Endothelial cell of umbilical vein (primary cell): Measurements from ENCODE around the gene NABP1. TPM values are rescaled to one million over a fixed set of nuclear protein-coding genes. Genes with fewer than 3 reads are reported as not detected.

Source experiments
- BruUV-seq: library from RNA; stranded (reverse); fragments of 400-500 nt; replicated peaks from 2 replicates; lab custom pipeline; 2021; lab: Mats Ljungman, UMichigan
- CTCF ChIA-PET: fragments of 300-600, 350-600 bp; sonication (Branson Sonifier 250); formaldehyde crosslinking; loops from one replicate; lab custom pipeline; 2021; ENCODE audit warnings: antibody characterized with exemption, inconsistent platforms; lab: Charles Lee
- POLR2A ChIA-PET: fragments of 300-600, 350-600 bp; sonication (Branson Sonifier 250); formaldehyde crosslinking; loops from one replicate; lab custom pipeline; 2021; ENCODE audit warnings: antibody characterized with exemption, inconsistent platforms; lab: Charles Lee
- DNase-seq: peaks from one replicate; pipeline ENCODE4 v3.0.0-alpha.2; 2011; ENCODE audit warnings: low read depth, low spot score
- FAIRE-seq: peaks from 2 replicates; lab custom pipeline; 2011; peaks lifted over from hg19 to GRCh38; lab: Jason Lieb, UNC
- H2AFZ ChIP-seq: 2 replicates; pipeline ENCODE4 v1.6.0; 2012; ENCODE audit warnings: low read depth, low read length, control low read depth, inconsistent platforms
- H3K27ac ChIP-seq: 2 replicates; pipeline ENCODE4 v1.5.1; 2011; ENCODE audit warnings: low read depth, mild to moderate bottlenecking, control low read depth, low read length, moderate library complexity; ENCODE audit not compliant: insufficient read depth
- H3K27me3 ChIP-seq, 2 experiments: 2 replicates each; pipeline versions ENCODE4 v1.6.0 to v1.6.1; 2011; ENCODE audit warnings: low read length in 2 of 2, mixed read lengths in 1 of 2; ENCODE audit not compliant: control insufficient read depth in 2 of 2, insufficient read depth in 2 of 2
- H3K36me3 ChIP-seq, 2 experiments: 2 replicates in 1 of 2; 3 replicates in 1 of 2; pipeline ENCODE4 v1.5.1; 2011; ENCODE audit warnings: low read length in 2 of 2, mild to moderate bottlenecking in 1 of 2, moderate library complexity in 1 of 2; ENCODE audit not compliant: control insufficient read depth in 2 of 2, insufficient read depth in 2 of 2; ENCODE audit errors: extremely low read depth in 1 of 2
- H3K4me1 ChIP-seq: 3 replicates; pipeline ENCODE4 v1.5.1; 2011; ENCODE audit warnings: mild to moderate bottlenecking, low read length; ENCODE audit not compliant: control insufficient read depth, insufficient read depth; ENCODE audit errors: extremely low read depth
- H3K4me2 ChIP-seq: 2 replicates; pipeline ENCODE4 v1.6.1; 2011; ENCODE audit warnings: low read length, control low read depth, mixed read lengths; ENCODE audit not compliant: insufficient read depth
- H3K4me3 ChIP-seq, 3 experiments: fragments of 200-600 bp in 1 of 3; sonication (generic), shearing (Covaris generic) in 1 of 3; replicated peaks in 1 of 3; 2 replicates each; pipeline ENCODE4 v1.5.1; 2011 to 2016; ENCODE audit warnings: control low read depth in 3 of 3, low read length in 3 of 3, mild to moderate bottlenecking in 2 of 3, inconsistent platforms in 1 of 3, low read depth in 1 of 3, moderate library complexity in 1 of 3; ENCODE audit not compliant: insufficient read depth in 1 of 3
- H3K79me2 ChIP-seq: 2 replicates; pipeline ENCODE4 v1.6.0; 2012; ENCODE audit warnings: low read length, inconsistent platforms; ENCODE audit not compliant: control insufficient read depth, insufficient read depth
- H3K9ac ChIP-seq: replicated peaks from 2 replicates; pipeline ENCODE3; 2011; ENCODE audit warnings: low read length, control low read depth; ENCODE audit not compliant: insufficient read depth; ENCODE audit errors: extremely low read depth
- H3K9me1 ChIP-seq: replicated peaks from 3 replicates; pipeline ENCODE4 v1.6.0; 2011; ENCODE audit warnings: mild to moderate bottlenecking, low read length; ENCODE audit not compliant: control insufficient read depth, insufficient read depth; ENCODE audit errors: extremely low read depth
- H3K9me3 ChIP-seq: replicated peaks from 2 replicates; pipeline ENCODE4 v1.5.1; 2012; ENCODE audit warnings: low read length, inconsistent platforms; ENCODE audit not compliant: control insufficient read depth, insufficient read depth
- H4K20me1 ChIP-seq: replicated peaks from 2 replicates; pipeline ENCODE3; 2011; ENCODE audit warnings: mild to moderate bottlenecking, low read length; ENCODE audit not compliant: control insufficient read depth, insufficient read depth; ENCODE audit errors: extremely low read depth
- CTCF ChIP-seq, 2 donors: IDR thresholded peaks; 1 replicate in 1 of 2; 2 replicates in 1 of 2; pipeline ENCODE4 v1.5.1; 2011; ENCODE audit warnings: low read length in 2 of 2, mild to moderate bottlenecking in 2 of 2, moderate library complexity in 2 of 2, control low read depth in 1 of 2, inconsistent platforms in 1 of 2, low read depth in 1 of 2; ENCODE audit not compliant: insufficient read depth in 1 of 2; ENCODE audit errors: extremely low read depth in 1 of 2
- EZH2 ChIP-seq: IDR thresholded peaks from 2 replicates; pipeline ENCODE4 v1.6.1; 2012; ENCODE audit warnings: borderline replicate concordance, low read depth, mild to moderate bottlenecking, moderate library complexity, low read length, inconsistent platforms; ENCODE audit not compliant: severe bottlenecking
- FOS ChIP-seq: IDR thresholded peaks from 2 replicates; pipeline ENCODE4 v1.6.1; 2011; ENCODE audit warnings: mild to moderate bottlenecking, low read length, moderate library complexity, borderline replicate concordance; ENCODE audit not compliant: insufficient read depth
- GATA2 ChIP-seq: IDR thresholded peaks from 2 replicates; pipeline ENCODE4 v1.7.0; 2011; ENCODE audit warnings: low read depth, mild to moderate bottlenecking, moderate library complexity, mixed read lengths, low read length; ENCODE audit not compliant: insufficient read length, insufficient read depth
- JUN ChIP-seq: IDR thresholded peaks from 2 replicates; pipeline ENCODE4 v1.6.1; 2011; ENCODE audit warnings: borderline replicate concordance, low read depth; ENCODE audit not compliant: insufficient read length, insufficient read depth
- MAX ChIP-seq: IDR thresholded peaks from 2 replicates; pipeline ENCODE4 v1.6.1; 2011; ENCODE audit not compliant: insufficient read depth, insufficient read length
- MYC ChIP-seq: IDR thresholded peaks from one replicate; pipeline ENCODE4 v1.6.1; 2011; ENCODE audit warnings: mild to moderate bottlenecking, low read depth, low read length
- POLR2A ChIP-seq: IDR thresholded peaks from 2 replicates; pipeline ENCODE4 v1.6.1; 2012; ENCODE audit warnings: low read depth, mild to moderate bottlenecking, control low read depth, low read length
- POLR2AphosphoS5 ChIP-seq: IDR thresholded peaks from 2 replicates; pipeline ENCODE4 v1.6.1; 2012; ENCODE audit warnings: low read depth, mild to moderate bottlenecking, control low read depth, low read length, moderate library complexity; ENCODE audit not compliant: insufficient read depth
- dilution Hi-C: fragments of 300-500 bp; cut with MboI; formaldehyde crosslinking; loops from one replicate; pipeline ENCODE4 v1.15.0; 2019; ENCODE audit warnings: low sequenced_read_pairs; ENCODE audit not compliant: extremely low pct_ligation_motif_present
- intact Hi-C: fragments of 100-400 bp; cut with micrococcal nuclease; formaldehyde crosslinking; loops from one replicate; pipeline ENCODE4 v1.10.0; 2022
- polyA plus RNA-seq, 4 experiments: library from polyadenylated mRNA; depleted of rRNA in 3 of 4; stranded (reverse) in 3 of 4; unstranded in 1 of 4; fragments of >200 nt; gene quantifications; 2 replicates each; pipeline versions ENCODE4 v1.2.1 to v1.2.3, GENCODE V29; 2011 to 2012; ENCODE audit warnings: missing spikeins in 1 of 4
- total RNA-seq: library from RNA; stranded (reverse); gene quantifications from 2 replicates; pipeline ENCODE4 v1.2.3, GENCODE V29; 2021

The NABP1 gene
- total and polyA plus RNA-seq, 2 donors (not counting 3 experiments of a cell fraction or from before 2014, with no cell fraction given): 14.7 to 47.6 TPM

DNA sequence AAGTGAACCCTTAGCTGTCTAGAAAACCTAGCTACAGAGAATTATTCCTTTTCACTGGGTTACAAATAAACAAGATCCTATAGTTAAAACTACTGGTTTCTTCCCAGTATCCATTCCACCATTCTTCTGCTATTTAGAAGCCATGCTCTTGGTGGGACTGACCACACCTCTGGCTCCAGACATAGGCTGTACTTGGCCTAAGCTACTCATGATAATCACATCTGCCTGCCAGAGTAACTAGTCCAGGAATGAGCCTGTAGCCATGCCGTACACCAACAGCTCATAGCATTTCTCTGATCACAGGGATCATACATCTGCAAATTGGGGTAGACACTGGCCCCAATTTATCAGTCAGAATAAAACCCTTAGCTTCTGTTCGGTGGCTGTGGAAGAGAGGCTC is 33.7 kb downstream of the NABP1 start:
- Histone ChIP-seq H3K9me1 (no peaks in the 10 kb centered on the region), H3K4me2 (no peak overlapping the region), H4K20me1 (no peaks in the 10 kb centered on the region), H3K27ac (no peak overlapping the region), H3K4me3 (no peak overlapping the region), H3K9ac (no peak overlapping the region), H3K27me3 (peaks cover 0 to 3% of the 10 kb centered on the region in 2 experiments), H2AFZ (no peak overlapping the region), H3K9me3 (no peaks in the 10 kb centered on the region), H3K36me3 (no peaks in the 10 kb centered on the region), H3K79me2 (no peaks in the 10 kb centered on the region), H3K4me1 (no peaks in the 10 kb centered on the region)
- ChIA-PET POLR2A (no interaction called here), CTCF (interaction anchor here (1.4 to 1.8 kb wide), 2 partner anchors 47 to 190 kb away, joined by 3 to 6 read pairs; no protein-coding TSS in a partner anchor)
- intact Hi-C loops (no loop called here), dilution Hi-C loops (loop anchor here (25.0 kb wide), 1 partner anchor 149 kb away; no protein-coding TSS in a partner anchor)
- TF ChIP-seq MAX: no peak
- TF ChIP-seq POLR2A: no peak
- no peak for TF ChIP-seq EZH2
- TF ChIP-seq GATA2: no peak
- no peak for TF ChIP-seq CTCF (IDR thresholded peaks at IDR 0.05; ENCODE audit: extremely low read depth in 1 of 2, insufficient read depth in 1 of 2, low read depth in 1 of 2, low read length in 2 of 2)
- no peak for TF ChIP-seq FOS
- TF ChIP-seq POLR2AphosphoS5: no peak
- no peak for TF ChIP-seq JUN
- no peak for TF ChIP-seq MYC
- FAIRE-seq: no peak
- BruUV-seq: no TSS peak
- no peak for DNase-seq
